HepG2 (cell line): ENCODE data around the gene SEC14L6. TPM values are rescaled to one million over a fixed set of nuclear protein-coding genes. Genes with fewer than 3 reads are reported as not detected.
A peak's percentile ranks its signal among the peaks of the same experiment; 100 is the strongest.

Experiments
- EP300 ChIP-seq, 3 experiments: sonication (generic) in 1 of 3; formaldehyde crosslinking in 1 of 3; IDR thresholded peaks; 2 replicates each; pipeline versions ENCODE4 v1.5.1 to v1.6.1; 2011 to 2020; ENCODE audit warnings: low read depth in 2 of 3, low read length in 2 of 3, borderline replicate concordance in 1 of 3, improper control_type of control experiment in 1 of 3, mild to moderate bottlenecking in 1 of 3, missing genetic modification reagents in 1 of 3, moderate library complexity in 1 of 3
- HDAC1 ChIP-seq: sonication (generic); formaldehyde crosslinking; IDR thresholded peaks from 2 replicates; pipeline ENCODE4 v1.5.1; 2020; ENCODE audit warnings: mild to moderate bottlenecking, missing genetic modification reagents
- NONO ChIP-seq, 2 experiments: fragments of 450-650 bp in 1 of 2; sonication (generic) in 1 of 2; formaldehyde crosslinking in 1 of 2; IDR thresholded peaks in 1 of 2; conservative IDR thresholded peaks in 1 of 2; 2 replicates each; pipeline versions ENCODE4 v1.6.1 to v1.8.0; 2017 to 2022; ENCODE audit warnings: mild to moderate bottlenecking in 1 of 2, missing genetic modification reagents in 1 of 2, moderate library complexity in 1 of 2
- TEAD3 ChIP-seq: optimal IDR thresholded peaks from 2 replicates; pipeline ENCODE3; 2016; ENCODE audit warnings: borderline replicate concordance
- THAP7 ChIP-seq: sonication (generic); formaldehyde crosslinking; IDR thresholded peaks from 2 replicates; pipeline ENCODE4 v1.8.1; 2023; ENCODE audit warnings: mild to moderate bottlenecking, missing genetic modification reagents
- TRAFD1 ChIP-seq: sonication (generic); formaldehyde crosslinking; IDR thresholded peaks from 2 replicates; pipeline ENCODE4 v1.5.1; 2020; ENCODE audit warnings: missing genetic modification reagents, mild to moderate bottlenecking, borderline replicate concordance
- ZGPAT ChIP-seq: IDR thresholded peaks from 2 replicates; pipeline ENCODE4 v1.6.1; 2016; ENCODE audit warnings: mild to moderate bottlenecking
- ZNF451 ChIP-seq: sonication (generic); formaldehyde crosslinking; IDR thresholded peaks from 2 replicates; pipeline ENCODE4 v1.5.0; 2020; ENCODE audit warnings: mild to moderate bottlenecking, missing genetic modification reagents
- ZNF598 ChIP-seq: sonication (generic); formaldehyde crosslinking; IDR thresholded peaks from 2 replicates; pipeline ENCODE4 v1.5.1; 2020; ENCODE audit warnings: mild to moderate bottlenecking, missing genetic modification reagents, borderline replicate concordance
- ZNF788 ChIP-seq: sonication (generic); formaldehyde crosslinking; IDR thresholded peaks from 2 replicates; pipeline ENCODE4 v1.5.0; 2020; ENCODE audit warnings: mild to moderate bottlenecking, missing genetic modification reagents, borderline replicate concordance
- polyA plus RNA-seq, 8 experiments: library from polyadenylated mRNA; depleted of rRNA in 3 of 8; stranded (reverse) in 7 of 8; unstranded in 1 of 8; fragments of >200 nt; fragmentation: Illumina TruSeq in 4 of 8; extraction: Trizol in 4 of 8; gene quantifications; 2 replicates each; pipeline versions ENCODE4 v1.2.1 to v1.2.3, GENCODE V29; 2011 to 2016; ENCODE audit warnings: low read depth in 4 of 8, missing spikeins in 1 of 8, mixed read lengths in 1 of 8; ENCODE audit not compliant: insufficient read depth in 1 of 8
- total RNA-seq, 5 experiments: library from RNA; depleted of rRNA; stranded (reverse); fragments of >200 nt; fragmentation: Illumina TruSeq; extraction: Trizol; gene quantifications; 2 replicates each; pipeline ENCODE4 v1.2.3, GENCODE V29; 2016; ENCODE audit warnings: low read depth in 1 of 5
- TF ChIP-seq, protein P1 (sequence below): fragments of 450-650 bp; IDR thresholded peaks from 2 replicates; pipeline ENCODE4 v1.6.1; 2017; ENCODE audit warnings: mild to moderate bottlenecking
- TF ChIP-seq, protein P2 (sequence below): sonication (generic); formaldehyde crosslinking; IDR thresholded peaks from 2 replicates; pipeline ENCODE4 v1.4.0; 2020; ENCODE audit warnings: missing genetic modification reagents
- TF ChIP-seq, protein P3 (sequence below): sonication (generic); formaldehyde crosslinking; IDR thresholded peaks from 2 replicates; pipeline ENCODE4 v1.5.1; 2020; ENCODE audit warnings: mild to moderate bottlenecking, missing genetic modification reagents, moderate library complexity
- TF ChIP-seq, protein P4 (sequence below): IDR thresholded peaks from 2 replicates; pipeline ENCODE4 v1.6.1; 2016; ENCODE audit warnings: missing compliant biosample characterization, missing genetic modification reagents, borderline replicate concordance

SEC14L6 gene
- total and polyA plus RNA-seq, 2 of the 13 experiments (the other 11 are each of a cell fraction or from before 2014, with no cell fraction given), result 0.09 to 9.3 TPM

- TF ChIP-seq, protein P1, sequence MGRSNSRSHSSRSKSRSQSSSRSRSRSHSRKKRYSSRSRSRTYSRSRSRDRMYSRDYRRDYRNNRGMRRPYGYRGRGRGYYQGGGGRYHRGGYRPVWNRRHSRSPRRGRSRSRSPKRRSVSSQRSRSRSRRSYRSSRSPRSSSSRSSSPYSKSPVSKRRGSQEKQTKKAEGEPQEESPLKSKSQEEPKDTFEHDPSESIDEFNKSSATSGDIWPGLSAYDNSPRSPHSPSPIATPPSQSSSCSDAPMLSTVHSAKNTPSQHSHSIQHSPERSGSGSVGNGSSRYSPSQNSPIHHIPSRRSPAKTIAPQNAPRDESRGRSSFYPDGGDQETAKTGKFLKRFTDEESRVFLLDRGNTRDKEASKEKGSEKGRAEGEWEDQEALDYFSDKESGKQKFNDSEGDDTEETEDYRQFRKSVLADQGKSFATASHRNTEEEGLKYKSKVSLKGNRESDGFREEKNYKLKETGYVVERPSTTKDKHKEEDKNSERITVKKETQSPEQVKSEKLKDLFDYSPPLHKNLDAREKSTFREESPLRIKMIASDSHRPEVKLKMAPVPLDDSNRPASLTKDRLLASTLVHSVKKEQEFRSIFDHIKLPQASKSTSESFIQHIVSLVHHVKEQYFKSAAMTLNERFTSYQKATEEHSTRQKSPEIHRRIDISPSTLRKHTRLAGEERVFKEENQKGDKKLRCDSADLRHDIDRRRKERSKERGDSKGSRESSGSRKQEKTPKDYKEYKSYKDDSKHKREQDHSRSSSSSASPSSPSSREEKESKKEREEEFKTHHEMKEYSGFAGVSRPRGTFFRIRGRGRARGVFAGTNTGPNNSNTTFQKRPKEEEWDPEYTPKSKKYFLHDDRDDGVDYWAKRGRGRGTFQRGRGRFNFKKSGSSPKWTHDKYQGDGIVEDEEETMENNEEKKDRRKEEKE, result no peak
- TF ChIP-seq THAP7 (CRISPR knock-in tag) (peak; percentile 41; the same call in 1 of the 2 replicates), NONO (IDR thresholded peaks at IDR 0.05) (no peak), NONO (CRISPR knock-in tag; conservative IDR thresholded peaks at IDR 0.05) (peak; percentile 68), ZNF451 (CRISPR knock-in tag) (no peak), EP300 (IDR thresholded peaks at IDR 0.05; ENCODE audit: low read depth in 2 of 2, low read length in 2 of 2) (0 out of 4 replicates have a peak, but pooled peaks of 1 of the 2 experiments have one; percentile 11), EP300 (CRISPR knock-in tag; IDR thresholded peaks at IDR 0.05; ENCODE audit: borderline replicate concordance) (no peak), TEAD3 (no peak), HDAC1 (CRISPR knock-in tag) (peak; percentile 86; the same call in 1 of the 2 replicates), ZNF788 (CRISPR knock-in tag) (peak; percentile 55; the same call in 1 of the 2 replicates), ZGPAT (peak; percentile 66), TRAFD1 (peak; percentile 12; the same call in 1 of the 2 replicates), ZNF598 (CRISPR knock-in tag) (0 out of 2 replicates have a peak, but pooled peaks have one; percentile 37)
- TF ChIP-seq, protein P2, sequence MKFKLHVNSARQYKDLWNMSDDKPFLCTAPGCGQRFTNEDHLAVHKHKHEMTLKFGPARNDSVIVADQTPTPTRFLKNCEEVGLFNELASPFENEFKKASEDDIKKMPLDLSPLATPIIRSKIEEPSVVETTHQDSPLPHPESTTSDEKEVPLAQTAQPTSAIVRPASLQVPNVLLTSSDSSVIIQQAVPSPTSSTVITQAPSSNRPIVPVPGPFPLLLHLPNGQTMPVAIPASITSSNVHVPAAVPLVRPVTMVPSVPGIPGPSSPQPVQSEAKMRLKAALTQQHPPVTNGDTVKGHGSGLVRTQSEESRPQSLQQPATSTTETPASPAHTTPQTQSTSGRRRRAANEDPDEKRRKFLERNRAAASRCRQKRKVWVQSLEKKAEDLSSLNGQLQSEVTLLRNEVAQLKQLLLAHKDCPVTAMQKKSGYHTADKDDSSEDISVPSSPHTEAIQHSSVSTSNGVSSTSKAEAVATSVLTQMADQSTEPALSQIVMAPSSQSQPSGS (CRISPR knock-in tag), result peak; percentile 85
- TF ChIP-seq, protein P3, sequence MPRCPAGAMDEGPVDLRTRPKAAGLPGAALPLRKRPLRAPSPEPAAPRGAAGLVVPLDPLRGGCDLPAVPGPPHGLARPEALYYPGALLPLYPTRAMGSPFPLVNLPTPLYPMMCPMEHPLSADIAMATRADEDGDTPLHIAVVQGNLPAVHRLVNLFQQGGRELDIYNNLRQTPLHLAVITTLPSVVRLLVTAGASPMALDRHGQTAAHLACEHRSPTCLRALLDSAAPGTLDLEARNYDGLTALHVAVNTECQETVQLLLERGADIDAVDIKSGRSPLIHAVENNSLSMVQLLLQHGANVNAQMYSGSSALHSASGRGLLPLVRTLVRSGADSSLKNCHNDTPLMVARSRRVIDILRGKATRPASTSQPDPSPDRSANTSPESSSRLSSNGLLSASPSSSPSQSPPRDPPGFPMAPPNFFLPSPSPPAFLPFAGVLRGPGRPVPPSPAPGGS (CRISPR knock-in tag), result 0 out of 2 replicates have a peak, but pooled peaks have one; percentile 12
- TF ChIP-seq, protein P4, sequence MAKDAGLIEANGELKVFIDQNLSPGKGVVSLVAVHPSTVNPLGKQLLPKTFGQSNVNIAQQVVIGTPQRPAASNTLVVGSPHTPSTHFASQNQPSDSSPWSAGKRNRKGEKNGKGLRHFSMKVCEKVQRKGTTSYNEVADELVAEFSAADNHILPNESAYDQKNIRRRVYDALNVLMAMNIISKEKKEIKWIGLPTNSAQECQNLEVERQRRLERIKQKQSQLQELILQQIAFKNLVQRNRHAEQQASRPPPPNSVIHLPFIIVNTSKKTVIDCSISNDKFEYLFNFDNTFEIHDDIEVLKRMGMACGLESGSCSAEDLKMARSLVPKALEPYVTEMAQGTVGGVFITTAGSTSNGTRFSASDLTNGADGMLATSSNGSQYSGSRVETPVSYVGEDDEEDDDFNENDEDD (CRISPR knock-in tag), result peak; percentile 24; the same call in 1 of the 2 replicates
Observed at GRCh38 chr22:30591588-30592359, 45.2 kb upstream of the SEC14L6 start, which contains the start of gene PES1 (continued).
